Measurements from ENCODE around the gene IQCB1.

Gene IQCB1

DNA sequence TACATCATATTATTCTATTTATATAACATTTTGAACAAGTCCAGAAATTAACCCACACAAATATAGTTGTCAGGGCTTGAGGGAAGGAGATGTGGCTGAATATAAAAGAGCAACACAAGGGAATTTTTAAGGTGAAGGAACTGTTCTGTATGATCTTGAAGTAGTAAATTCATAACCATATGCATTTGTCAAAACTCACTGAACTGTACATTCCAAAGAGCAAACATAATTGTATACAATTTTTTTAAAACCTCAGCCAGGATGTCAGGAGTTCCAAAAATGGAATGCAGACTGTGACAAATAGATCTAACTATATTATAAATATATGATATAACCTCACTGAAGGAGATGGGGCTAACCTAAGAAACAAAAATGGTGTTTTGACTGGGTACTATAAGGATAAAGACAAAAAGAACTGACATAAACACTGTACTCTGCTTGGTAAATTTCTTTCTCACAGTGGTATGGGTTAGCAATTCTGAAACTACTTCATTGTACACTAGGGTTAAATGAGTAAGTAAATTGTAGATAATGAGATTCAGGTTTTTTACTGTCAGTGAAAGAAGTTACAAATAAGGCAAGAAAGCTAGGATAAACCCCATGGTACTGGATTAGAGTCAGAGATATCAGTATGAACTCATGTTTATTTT, 99.7 kb downstream of the IQCB1 start:
- Histone ChIP-seq H3K36me3 (ENCODE audit: control insufficient read depth in 2 of 2, insufficient read depth in 2 of 2, low read length in 2 of 2) (peaks cover 0 to 3% of the 10 kb centered on the region in 2 donors), H3K9ac (ENCODE audit: low read depth in 1 of 2, low read length in 2 of 2) (no peak overlapping the region), H3K4me1 (ENCODE audit: control insufficient read depth in 2 of 2, insufficient read depth in 2 of 2, low read length in 2 of 2) (no peaks in the 10 kb centered on the region), H3K4me3 (ENCODE audit: low read length in 2 of 2) (no peak overlapping the region), H3K27me3 (ENCODE audit: control insufficient read depth in 2 of 2, insufficient read depth in 2 of 2, low read length in 2 of 2) (no peaks in the 10 kb centered on the region), H3K9me3 (ENCODE audit: control insufficient read depth in 2 of 2, low read length in 2 of 2) (no peaks in the 10 kb centered on the region), H3K27ac (ENCODE audit: low read depth in 2 of 2, low read length in 2 of 2) (no peak overlapping the region)

DNA sequence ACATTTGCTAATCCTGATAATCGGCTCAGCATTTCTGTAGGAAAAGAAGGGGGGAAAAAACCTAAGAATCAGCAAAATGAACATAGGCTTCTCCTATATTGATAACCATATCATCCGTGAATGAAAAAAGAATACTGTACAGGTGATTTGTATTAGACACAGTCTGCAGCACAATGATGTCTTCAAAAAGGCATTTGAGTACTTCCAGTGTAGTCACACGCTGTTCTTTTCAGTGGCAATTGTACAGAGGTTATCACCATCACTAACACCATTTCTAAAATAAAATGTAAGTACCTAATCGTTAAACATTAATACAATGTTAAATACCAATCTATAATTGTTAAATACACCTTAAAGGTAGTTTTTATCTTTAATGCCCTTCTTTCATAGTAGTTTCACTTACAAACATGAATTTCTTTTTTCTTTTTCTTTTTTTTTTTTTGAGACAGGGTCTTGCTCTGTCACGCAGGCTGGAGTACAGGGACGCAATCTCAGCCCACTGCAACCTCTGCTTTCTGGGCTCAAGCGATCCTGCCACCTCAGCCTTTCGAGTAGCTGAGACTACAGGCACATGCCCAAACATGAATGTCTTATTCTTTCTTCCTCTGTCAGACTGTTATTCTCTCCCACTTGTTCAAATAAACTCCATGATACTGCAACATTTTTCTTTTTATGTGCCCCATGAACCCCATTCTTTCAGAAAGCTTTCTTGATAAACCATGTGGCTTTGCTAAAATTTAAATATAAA, 103.7 kb downstream of the IQCB1 start:
- H3K36me3 ChIP-seq (ENCODE audit: control insufficient read depth in 2 of 2, insufficient read depth in 2 of 2, low read length in 2 of 2), result peaks cover 20 to 23% of the 10 kb centered on the region in 2 donors
- no peak overlapping the region for H3K4me3 ChIP-seq (ENCODE audit: low read length in 2 of 2)
- H3K9ac ChIP-seq (ENCODE audit: low read depth in 1 of 2, low read length in 2 of 2), result no peak overlapping the region
- H3K4me1 ChIP-seq (ENCODE audit: control insufficient read depth in 2 of 2, insufficient read depth in 2 of 2, low read length in 2 of 2), result no peaks in the 10 kb centered on the region
- no peak overlapping the region for H3K27ac ChIP-seq (ENCODE audit: low read depth in 2 of 2, low read length in 2 of 2)
- no peaks in the 10 kb centered on the region for H3K27me3 ChIP-seq (ENCODE audit: control insufficient read depth in 2 of 2, insufficient read depth in 2 of 2, low read length in 2 of 2)
- H3K9me3 ChIP-seq (ENCODE audit: control insufficient read depth in 2 of 2, low read length in 2 of 2), result no peaks in the 10 kb centered on the region

DNA sequence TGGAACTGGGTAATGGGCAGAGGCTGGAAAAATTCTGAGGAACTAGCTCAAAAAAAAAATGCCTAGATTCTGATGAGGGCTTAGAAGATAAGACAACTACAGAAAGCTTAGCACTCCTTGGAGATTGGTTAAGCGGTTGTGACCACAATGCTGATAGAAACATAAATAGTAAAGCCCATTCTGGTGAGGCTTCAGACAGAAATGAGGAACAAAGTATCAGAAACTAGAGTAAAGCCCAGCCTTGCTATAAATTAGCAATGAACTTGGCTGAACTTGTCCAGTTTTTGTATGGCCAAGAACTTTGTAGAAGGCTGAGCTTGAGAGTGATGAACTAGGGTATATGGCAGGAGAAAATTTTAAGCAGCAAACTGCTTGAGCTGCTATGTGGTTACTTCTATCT, 110.7 kb downstream of the IQCB1 start:
- Histone ChIP-seq H3K36me3 (ENCODE audit: control insufficient read depth in 2 of 2, insufficient read depth in 2 of 2, low read length in 2 of 2) (peaks cover 69 to 71% of the 10 kb centered on the region in 2 donors), H3K4me1 (ENCODE audit: control insufficient read depth in 2 of 2, insufficient read depth in 2 of 2, low read length in 2 of 2) (no peaks in the 10 kb centered on the region), H3K9ac (ENCODE audit: low read depth in 1 of 2, low read length in 2 of 2) (no peak overlapping the region), H3K9me3 (ENCODE audit: control insufficient read depth in 2 of 2, low read length in 2 of 2) (no peaks in the 10 kb centered on the region), H3K4me3 (ENCODE audit: low read length in 2 of 2) (no peak overlapping the region), H3K27me3 (ENCODE audit: control insufficient read depth in 2 of 2, insufficient read depth in 2 of 2, low read length in 2 of 2) (no peaks in the 10 kb centered on the region), H3K27ac (ENCODE audit: low read depth in 2 of 2, low read length in 2 of 2) (no peak overlapping the region)

DNA sequence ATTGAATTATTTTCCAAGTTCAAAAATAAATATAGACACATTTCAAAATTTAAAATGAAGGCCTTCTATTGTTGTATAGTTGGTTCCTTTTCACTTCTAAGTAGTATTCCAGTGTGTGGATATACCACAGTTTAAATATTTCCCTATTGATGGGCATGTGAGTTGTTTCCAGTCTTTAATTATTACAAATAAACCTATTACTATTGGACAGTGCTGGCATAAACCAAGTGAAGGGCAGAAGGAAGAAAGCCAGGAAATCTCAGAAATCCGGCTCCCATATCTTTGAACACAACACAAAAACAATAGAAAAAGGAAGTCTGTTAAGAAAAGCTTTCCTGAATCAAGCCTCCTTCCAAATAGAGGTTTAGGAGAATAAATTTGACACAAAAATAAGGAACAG, 111.4 kb downstream of the IQCB1 start:
- Histone ChIP-seq H3K4me3 (ENCODE audit: low read length in 2 of 2) (no peak overlapping the region), H3K4me1 (ENCODE audit: control insufficient read depth in 2 of 2, insufficient read depth in 2 of 2, low read length in 2 of 2) (no peaks in the 10 kb centered on the region), H3K27me3 (ENCODE audit: control insufficient read depth in 2 of 2, insufficient read depth in 2 of 2, low read length in 2 of 2) (no peaks in the 10 kb centered on the region), H3K27ac (ENCODE audit: low read depth in 2 of 2, low read length in 2 of 2) (no peak overlapping the region), H3K36me3 (ENCODE audit: control insufficient read depth in 2 of 2, insufficient read depth in 2 of 2, low read length in 2 of 2) (peaks cover 68% of the 10 kb centered on the region in 2 donors), H3K9me3 (ENCODE audit: control insufficient read depth in 2 of 2, low read length in 2 of 2) (no peaks in the 10 kb centered on the region), H3K9ac (ENCODE audit: low read depth in 1 of 2, low read length in 2 of 2) (no peak overlapping the region)

DNA sequence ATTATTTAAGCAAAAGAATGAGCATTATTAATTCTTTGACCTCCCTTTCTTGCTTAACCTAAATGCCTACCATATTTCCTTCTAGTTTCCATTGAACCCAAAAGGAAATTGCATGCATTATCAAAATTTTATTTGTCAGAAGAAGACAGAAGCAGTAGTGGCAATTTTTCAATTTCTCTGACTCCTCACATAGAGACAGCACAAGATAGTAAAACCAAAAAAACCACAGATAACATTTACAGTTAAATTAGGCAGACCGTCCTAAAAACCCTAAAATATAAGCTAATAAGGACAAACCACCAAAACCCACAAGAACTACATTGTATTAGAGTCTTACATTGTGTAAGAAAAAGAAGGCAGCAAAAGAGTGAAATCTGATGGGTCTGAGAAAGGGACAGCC, 112.4 kb downstream of the IQCB1 start:
- Histone ChIP-seq H3K4me1 (ENCODE audit: control insufficient read depth in 2 of 2, insufficient read depth in 2 of 2, low read length in 2 of 2) (no peaks in the 10 kb centered on the region), H3K27me3 (ENCODE audit: control insufficient read depth in 2 of 2, insufficient read depth in 2 of 2, low read length in 2 of 2) (no peaks in the 10 kb centered on the region), H3K9me3 (ENCODE audit: control insufficient read depth in 2 of 2, low read length in 2 of 2) (no peaks in the 10 kb centered on the region), H3K4me3 (ENCODE audit: low read length in 2 of 2) (no peak overlapping the region), H3K36me3 (ENCODE audit: control insufficient read depth in 2 of 2, insufficient read depth in 2 of 2, low read length in 2 of 2) (peaks cover 69 to 74% of the 10 kb centered on the region in 2 donors), H3K27ac (ENCODE audit: low read depth in 2 of 2, low read length in 2 of 2) (no peak overlapping the region), H3K9ac (ENCODE audit: low read depth in 1 of 2, low read length in 2 of 2) (no peak overlapping the region)

DNA sequence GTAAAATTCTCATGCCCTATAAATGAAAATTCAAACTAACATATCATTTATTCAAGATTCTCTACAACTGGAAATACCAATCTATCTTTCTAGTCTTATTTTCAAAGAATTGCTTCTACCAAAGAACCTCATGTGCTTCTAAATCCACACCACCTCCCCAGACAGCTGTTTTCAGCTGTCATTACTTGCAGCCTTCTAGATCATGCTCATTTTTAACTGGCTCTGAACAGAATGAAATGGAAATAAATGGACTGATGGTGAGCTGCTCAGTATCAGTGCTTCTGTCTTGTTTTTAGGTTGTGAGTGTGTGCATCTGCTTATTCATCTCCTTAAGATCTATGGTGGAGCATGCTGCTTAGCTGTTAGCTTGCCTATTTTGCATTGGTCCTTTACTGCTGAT, 114.7 kb downstream of the IQCB1 start:
- H3K9me3 ChIP-seq (ENCODE audit: control insufficient read depth in 2 of 2, low read length in 2 of 2), result no peaks in the 10 kb centered on the region
- H3K9ac ChIP-seq (ENCODE audit: low read depth in 1 of 2, low read length in 2 of 2), result no peak overlapping the region
- H3K4me1 ChIP-seq (ENCODE audit: control insufficient read depth in 2 of 2, insufficient read depth in 2 of 2, low read length in 2 of 2), result no peaks in the 10 kb centered on the region
- H3K27ac ChIP-seq (ENCODE audit: low read depth in 2 of 2, low read length in 2 of 2), result no peak overlapping the region
- H3K27me3 ChIP-seq (ENCODE audit: control insufficient read depth in 2 of 2, insufficient read depth in 2 of 2, low read length in 2 of 2), result no peaks in the 10 kb centered on the region
- H3K36me3 ChIP-seq (ENCODE audit: control insufficient read depth in 2 of 2, insufficient read depth in 2 of 2, low read length in 2 of 2), result peaks cover 79 to 81% of the 10 kb centered on the region in 2 donors
- H3K4me3 ChIP-seq (ENCODE audit: low read length in 2 of 2), result no peak overlapping the region
